ENCODE results near the gene THOC1. TPM values are rescaled to one million over a fixed set of nuclear protein-coding genes. Genes with fewer than 3 reads are reported as not detected.

Gene THOC1
- total RNA-seq (ENCODE audit: unreplicated experiment) = 45.8 TPM
- long read RNA-seq, transcript THOC1-201 (21 exons, 2,087 nt) = major isoform, 16 of 28 reads
- long read RNA-seq, partial matches to known transcripts = 5 of 28 reads
- long read RNA-seq, other reads (novel, unspliced or antisense) = 5 of 28 reads

GRCh38 chr18:267688-268552 lies at the start of gene THOC1:
Gene THOC1, minus strand, starts transcription at chr18:268047. Its CDS starts 28 bp downstream, at chr18:268019.
- peak; percentile 89 for DNase-seq (ENCODE audit: low spot score)
- Mint-ChIP-seq H3K9me3 (ENCODE audit: unreplicated experiment) (no peaks in the 10 kb centered on the region), H3K36me3 (ENCODE audit: low read depth, unreplicated experiment) (peaks cover 7% of the 10 kb centered on the region), H3K4me1 (ENCODE audit: unreplicated experiment) (peaks cover 26% of the 10 kb centered on the region), H3K27me3 (ENCODE audit: unreplicated experiment) (peaks cover 6% of the 10 kb centered on the region), H3K4me3 (ENCODE audit: unreplicated experiment) (peak within 1 kb of the TSS; percentile 99), H3K27ac (ENCODE audit: unreplicated experiment) (peak within 1 kb of the TSS; percentile 97)
- TF ChIP-seq, protein P1, sequence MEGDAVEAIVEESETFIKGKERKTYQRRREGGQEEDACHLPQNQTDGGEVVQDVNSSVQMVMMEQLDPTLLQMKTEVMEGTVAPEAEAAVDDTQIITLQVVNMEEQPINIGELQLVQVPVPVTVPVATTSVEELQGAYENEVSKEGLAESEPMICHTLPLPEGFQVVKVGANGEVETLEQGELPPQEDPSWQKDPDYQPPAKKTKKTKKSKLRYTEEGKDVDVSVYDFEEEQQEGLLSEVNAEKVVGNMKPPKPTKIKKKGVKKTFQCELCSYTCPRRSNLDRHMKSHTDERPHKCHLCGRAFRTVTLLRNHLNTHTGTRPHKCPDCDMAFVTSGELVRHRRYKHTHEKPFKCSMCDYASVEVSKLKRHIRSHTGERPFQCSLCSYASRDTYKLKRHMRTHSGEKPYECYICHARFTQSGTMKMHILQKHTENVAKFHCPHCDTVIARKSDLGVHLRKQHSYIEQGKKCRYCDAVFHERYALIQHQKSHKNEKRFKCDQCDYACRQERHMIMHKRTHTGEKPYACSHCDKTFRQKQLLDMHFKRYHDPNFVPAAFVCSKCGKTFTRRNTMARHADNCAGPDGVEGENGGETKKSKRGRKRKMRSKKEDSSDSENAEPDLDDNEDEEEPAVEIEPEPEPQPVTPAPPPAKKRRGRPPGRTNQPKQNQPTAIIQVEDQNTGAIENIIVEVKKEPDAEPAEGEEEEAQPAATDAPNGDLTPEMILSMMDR (IDR thresholded peaks at IDR 0.05; ENCODE audit: unreplicated experiment) = no peak

GRCh38 chr18:317618-318017 lies 49.8 kb upstream of the THOC1 start:
- Mint-ChIP-seq H3K36me3 (ENCODE audit: low read depth, unreplicated experiment) (peaks cover 30% of the 10 kb centered on the region), H3K27me3 (ENCODE audit: unreplicated experiment) (peaks cover 4% of the 10 kb centered on the region), H3K27ac (ENCODE audit: unreplicated experiment) (no peak overlapping the region), H3K4me1 (ENCODE audit: unreplicated experiment) (peaks cover 37% of the 10 kb centered on the region), H3K9me3 (ENCODE audit: unreplicated experiment) (no peaks in the 10 kb centered on the region), H3K4me3 (ENCODE audit: unreplicated experiment) (no peak overlapping the region)
- no peak for DNase-seq (ENCODE audit: low spot score)
- TF ChIP-seq, protein P1 (IDR thresholded peaks at IDR 0.05; ENCODE audit: unreplicated experiment) = no peak

GRCh38 chr18:316393-316792 lies 48.5 kb upstream of the THOC1 start:
- TF ChIP-seq, protein P1 (IDR thresholded peaks at IDR 0.05; ENCODE audit: unreplicated experiment) = no peak
- H3K27ac Mint-ChIP-seq (ENCODE audit: unreplicated experiment) = peak overlapping the region; percentile 64
- peaks cover 4% of the 10 kb centered on the region for H3K27me3 Mint-ChIP-seq (ENCODE audit: unreplicated experiment)
- H3K4me3 Mint-ChIP-seq (ENCODE audit: unreplicated experiment) = no peak overlapping the region
- peaks cover 21% of the 10 kb centered on the region for H3K36me3 Mint-ChIP-seq (ENCODE audit: low read depth, unreplicated experiment)
- H3K9me3 Mint-ChIP-seq (ENCODE audit: unreplicated experiment) = no peaks in the 10 kb centered on the region
- DNase-seq (ENCODE audit: low spot score) = no peak
- H3K4me1 Mint-ChIP-seq (ENCODE audit: unreplicated experiment) = peaks cover 43% of the 10 kb centered on the region

- Mint-ChIP-seq H3K4me3 (ENCODE audit: unreplicated experiment) (no peak overlapping the region), H3K27ac (ENCODE audit: unreplicated experiment) (peak overlapping the region; percentile 78), H3K4me1 (ENCODE audit: unreplicated experiment) (peaks cover 48% of the 10 kb centered on the region), H3K27me3 (ENCODE audit: unreplicated experiment) (peaks cover 8% of the 10 kb centered on the region), H3K36me3 (ENCODE audit: low read depth, unreplicated experiment) (peaks cover 10% of the 10 kb centered on the region), H3K9me3 (ENCODE audit: unreplicated experiment) (no peaks in the 10 kb centered on the region)
- TF ChIP-seq, protein P1 (IDR thresholded peaks at IDR 0.05; ENCODE audit: unreplicated experiment) = no peak
- no peak for DNase-seq (ENCODE audit: low spot score)
Observed at GRCh38 chr18:313931-314330, 46.1 kb upstream of the THOC1 start.

DNA sequence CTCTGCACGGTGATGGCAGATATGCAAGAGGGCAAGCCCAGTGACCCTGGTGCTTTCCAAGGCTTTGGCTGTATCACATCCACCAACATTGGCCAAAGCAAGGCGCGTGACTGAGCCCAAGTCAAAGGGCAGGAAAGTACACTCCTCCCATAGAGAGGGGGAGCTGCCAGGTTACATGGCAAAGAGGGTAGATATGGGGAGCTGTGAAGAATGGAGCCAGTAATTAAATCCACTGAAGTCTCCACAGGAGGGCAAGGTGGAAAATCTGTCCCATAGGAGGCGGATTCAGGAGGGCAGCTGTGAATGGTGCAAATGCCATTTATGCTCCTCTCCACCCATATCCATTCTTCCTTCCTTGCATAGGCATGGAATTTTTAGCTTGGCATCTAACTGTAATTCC lies 44.6 kb upstream of the THOC1 start:
- no peaks in the 10 kb centered on the region for H3K9me3 Mint-ChIP-seq (ENCODE audit: unreplicated experiment)
- no peak overlapping the region for H3K4me3 Mint-ChIP-seq (ENCODE audit: unreplicated experiment)
- H3K4me1 Mint-ChIP-seq (ENCODE audit: unreplicated experiment) = peaks cover 55% of the 10 kb centered on the region
- H3K36me3 Mint-ChIP-seq (ENCODE audit: low read depth, unreplicated experiment) = peaks cover 6% of the 10 kb centered on the region
- TF ChIP-seq, protein P1 (IDR thresholded peaks at IDR 0.05; ENCODE audit: unreplicated experiment) = no peak
- H3K27me3 Mint-ChIP-seq (ENCODE audit: unreplicated experiment) = peaks cover 8% of the 10 kb centered on the region
- peak overlapping the region; percentile 67 for H3K27ac Mint-ChIP-seq (ENCODE audit: unreplicated experiment)
- DNase-seq (ENCODE audit: low spot score) = no peak
